Globus pallidus (tissue), 1 donor: Measurements from ENCODE around the gene MEIKIN.
"Not testable (repeated sequence)": the region's sequence is repeated elsewhere in the genome, so short reads cannot be mapped to it uniquely, and the experiment has no call there.

Experiments
- DNase-seq: peaks from one replicate; pipeline ENCODE4 v3.0.0-alpha.2; 2015; ENCODE audit warnings: low spot score

The MEIKIN gene

DNA sequence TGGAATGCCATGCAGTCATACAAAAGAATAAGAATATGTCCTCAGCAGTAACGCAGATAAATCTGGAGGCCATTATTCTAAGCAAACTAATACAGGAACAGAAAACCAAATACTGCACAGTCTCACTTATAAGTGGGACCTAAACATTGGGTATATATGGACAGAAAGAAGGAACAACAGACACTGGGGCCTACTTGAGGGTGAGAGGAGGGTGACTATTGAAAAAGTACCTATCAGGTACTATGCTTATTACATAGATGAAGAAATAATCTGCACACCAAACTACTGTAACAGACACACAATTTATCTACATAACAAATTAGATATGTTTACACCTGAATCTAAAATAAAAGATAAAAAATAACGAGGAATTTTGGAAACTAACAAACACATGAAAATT lies 38.8 kb downstream of the MEIKIN start:
- no peak for DNase-seq

- not testable (repeated sequence) for DNase-seq
These were observed 43.2 kb downstream of the MEIKIN start for GRCh38 chr5:131902266-131902665.

DNA sequence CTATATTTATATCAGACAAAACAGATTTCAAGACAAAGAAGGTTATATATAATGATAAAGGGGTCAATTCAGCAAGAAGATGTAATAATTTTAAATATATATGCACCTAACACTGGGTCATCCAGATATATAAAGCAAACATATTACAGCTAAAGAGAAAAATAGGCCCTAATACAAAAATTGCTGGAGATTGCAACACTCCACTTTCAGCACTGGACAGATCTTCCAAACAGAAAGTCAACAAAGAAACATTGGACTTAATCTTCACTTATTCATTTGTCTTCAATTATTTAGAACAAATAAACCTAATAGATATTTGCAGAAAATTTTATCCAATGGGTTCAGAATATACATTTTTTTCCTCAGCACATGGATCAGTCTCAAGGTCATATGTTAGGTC lies 45.8 kb downstream of the MEIKIN start:
- DNase-seq, result no peak

- DNase-seq, result no peak
These were observed 61.5 kb downstream of the MEIKIN start for GRCh38 chr5:131883984-131884383.

DNA sequence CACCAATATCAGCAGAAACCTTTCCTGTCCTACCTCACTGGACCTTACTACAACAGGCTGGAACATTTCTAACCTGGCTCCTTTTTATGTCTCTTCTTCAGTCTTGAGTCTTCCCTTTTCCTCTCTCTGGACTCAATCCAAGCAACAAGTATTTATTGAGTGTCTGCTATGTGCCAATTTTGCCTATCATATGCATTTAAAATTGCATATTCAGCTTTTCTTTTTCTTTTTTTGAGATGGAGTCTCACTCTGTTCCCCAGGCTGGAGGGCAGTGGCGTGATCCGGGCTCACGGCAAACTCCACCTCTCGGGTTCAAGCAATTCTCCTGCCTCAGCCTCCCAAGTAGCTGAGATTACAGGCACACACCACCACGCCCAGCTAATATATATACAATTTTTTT lies 65.8 kb downstream of the MEIKIN start:
- no peak for DNase-seq

DNA sequence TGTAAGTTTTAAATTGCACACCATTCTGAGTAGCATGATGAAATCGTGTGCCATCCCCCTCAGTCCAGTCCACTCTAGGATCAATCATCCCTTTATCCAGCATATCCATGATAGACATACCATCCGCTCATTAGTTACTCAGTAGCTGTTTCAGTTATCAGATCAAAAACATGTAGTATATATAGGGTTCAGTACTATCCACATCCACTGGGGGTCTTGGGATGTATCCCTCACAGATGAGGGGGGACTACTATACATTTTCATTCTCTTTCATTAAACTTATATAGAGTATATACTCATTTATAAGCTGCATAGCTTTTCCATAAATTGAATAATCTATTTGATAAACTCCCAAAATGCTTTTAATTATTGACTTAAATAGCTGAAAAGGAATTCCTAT lies 67.6 kb downstream of the MEIKIN start:
- DNase-seq, result no peak

GRCh38 chr5:131871251-131871650 lies 74.2 kb downstream of the MEIKIN start:
- DNase-seq, result not testable (repeated sequence)

DNA sequence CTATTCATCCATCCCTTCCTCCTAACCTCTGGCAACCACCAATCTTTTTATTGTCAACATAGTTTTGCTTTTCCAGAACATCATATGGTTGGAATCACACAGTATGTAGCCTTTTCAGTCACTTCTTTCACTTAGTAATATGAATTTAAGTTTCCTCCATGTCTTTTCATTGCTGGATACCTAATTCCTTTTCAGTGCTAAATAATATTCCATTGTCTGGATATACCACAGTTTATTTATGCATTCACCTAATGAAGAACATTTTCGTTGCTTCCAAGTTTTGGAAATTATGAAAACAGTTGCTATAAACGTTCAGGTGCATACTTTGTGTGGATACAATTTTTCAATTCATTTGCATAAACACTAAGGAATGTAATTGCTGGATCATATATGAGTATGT lies 77.9 kb downstream of the MEIKIN start:
- DNase-seq, result no peak

- no peak for DNase-seq
These were observed 81.8 kb downstream of the MEIKIN start for GRCh38 chr5:131863700-131864099.

GRCh38 chr5:131857388-131857787 lies 88.1 kb downstream of the MEIKIN start:
- no peak for DNase-seq

DNA sequence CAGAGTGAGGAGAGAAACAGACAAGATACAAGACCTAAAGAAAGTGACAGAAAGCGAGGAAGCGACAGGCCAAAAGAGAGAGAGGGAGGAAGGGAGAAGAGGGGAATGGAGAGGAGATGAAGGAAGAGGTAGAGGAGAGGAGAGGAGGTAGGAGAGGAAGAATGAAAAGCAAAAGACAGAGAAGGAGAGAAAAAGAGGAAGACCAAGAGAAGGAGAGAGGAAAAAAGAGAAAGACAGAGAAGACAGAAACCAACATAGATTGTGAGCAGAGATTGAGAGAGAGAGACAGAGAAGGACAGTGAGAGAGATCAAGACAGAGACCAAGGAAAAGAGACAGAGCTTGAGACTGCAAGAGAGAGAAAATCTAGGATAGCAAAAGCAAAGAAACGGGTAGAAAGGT lies 90.0 kb downstream of the MEIKIN start:
- DNase-seq, result no peak

- no peak for DNase-seq
These were observed 91.3 kb downstream of the MEIKIN start for GRCh38 chr5:131854134-131854533.

GRCh38 chr5:131848662-131849061 lies 96.8 kb downstream of the MEIKIN start:
- no peak for DNase-seq

- DNase-seq, result no peak
These were observed 98.9 kb downstream of the MEIKIN start for GRCh38 chr5:131846536-131846935.

DNA sequence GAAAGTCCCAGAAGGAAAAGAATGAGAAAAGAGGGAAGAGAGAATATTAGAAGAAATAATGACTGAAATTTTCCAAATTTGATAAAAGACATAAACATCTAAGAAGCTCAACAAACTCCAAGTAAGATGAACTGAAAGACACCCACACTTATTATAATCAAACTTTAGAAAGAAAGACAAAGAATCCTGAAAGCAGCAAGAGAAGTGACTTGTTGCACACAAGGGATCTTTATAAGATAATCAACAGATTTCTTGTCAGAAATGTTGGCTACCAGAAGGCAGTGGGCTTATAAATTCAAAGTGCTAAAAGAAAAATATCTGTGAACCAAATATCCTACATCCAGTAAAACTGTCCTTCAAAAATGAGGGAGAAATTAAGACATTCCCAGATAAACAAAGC lies 99.6 kb downstream of the MEIKIN start:
- DNase-seq, result no peak

DNA sequence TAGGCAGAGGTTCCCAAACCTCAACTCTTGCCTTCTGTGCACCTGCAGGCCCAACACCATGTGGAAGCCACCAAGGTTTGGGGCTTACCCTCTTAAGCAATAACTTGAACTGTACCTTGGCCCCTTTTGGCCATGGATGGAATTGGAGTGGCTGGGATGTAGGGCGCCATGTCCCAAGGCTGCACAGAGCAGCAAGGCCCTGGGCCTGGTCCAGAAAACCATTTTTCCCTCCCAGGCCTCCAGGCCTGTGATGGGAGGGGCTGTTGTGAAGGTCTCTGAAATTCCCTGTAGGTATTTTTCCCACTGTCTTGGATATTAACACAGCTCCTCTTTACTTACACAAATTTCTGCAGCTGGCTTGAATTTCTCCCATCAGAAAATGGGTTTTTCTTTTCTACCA lies 102.5 kb downstream of the MEIKIN start:
- DNase-seq, result not testable (repeated sequence)

DNA sequence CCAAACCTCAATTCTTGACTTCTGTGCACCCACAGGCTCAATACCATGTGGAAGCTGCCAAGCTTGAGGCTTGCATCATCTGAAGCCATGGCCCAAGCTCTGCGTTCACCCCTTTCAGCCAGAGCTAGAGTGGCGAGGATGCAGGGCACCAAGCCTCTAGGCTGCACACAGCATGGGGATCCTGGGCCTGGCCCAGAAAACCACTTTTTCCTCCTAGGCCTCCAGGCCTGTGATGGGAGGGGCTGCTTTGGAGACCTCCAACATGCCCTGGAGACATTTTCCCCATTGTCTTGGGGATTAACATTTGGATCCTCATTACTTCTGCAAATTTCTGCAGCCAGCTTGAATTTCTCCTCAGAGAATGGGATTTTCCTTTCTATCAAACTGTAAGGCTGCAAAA lies 112.8 kb downstream of the MEIKIN start:
- DNase-seq, result not testable (repeated sequence)

GRCh38 chr5:131825404-131826013 lies 120.0 kb downstream of the MEIKIN start:
- no peak for DNase-seq

- no peak for DNase-seq
These were observed 120.8 kb downstream of the MEIKIN start for GRCh38 chr5:131824631-131825030.

GRCh38 chr5:131821221-131821620 lies 124.2 kb downstream of the MEIKIN start:
- DNase-seq, result no peak

DNA sequence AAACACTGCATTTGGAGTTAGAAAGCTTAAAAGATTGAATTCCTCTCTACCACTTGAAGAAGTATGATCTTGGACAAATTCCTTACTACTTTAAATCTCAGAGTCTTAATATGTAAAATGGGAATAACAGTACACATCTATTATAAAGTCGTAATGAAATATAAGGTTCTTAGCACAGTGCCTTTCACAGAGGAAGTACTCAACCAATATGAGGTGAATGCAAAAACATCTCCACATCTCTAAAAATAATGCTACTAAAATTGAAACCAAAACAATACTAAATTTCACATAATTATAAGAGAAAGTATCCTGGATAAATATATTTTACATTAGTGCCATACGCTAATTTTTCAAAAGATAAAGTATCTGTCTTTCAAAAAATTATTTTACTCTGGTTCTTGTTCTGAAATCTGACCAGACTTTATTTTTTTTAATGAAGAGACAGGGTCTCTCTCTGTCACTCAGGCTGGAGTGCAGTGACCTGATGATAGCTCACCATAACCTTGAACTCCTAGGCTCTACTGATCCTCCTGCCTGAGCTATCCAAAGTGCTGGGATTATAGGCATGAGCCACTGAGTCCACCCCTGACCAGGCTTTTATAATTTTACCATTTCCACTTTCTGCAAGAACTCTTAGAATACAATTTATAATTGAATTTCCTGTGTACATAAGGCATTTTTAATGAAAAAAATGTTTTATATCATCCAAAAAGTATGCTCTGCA lies 127.3 kb downstream of the MEIKIN start:
- DNase-seq, result no peak

DNA sequence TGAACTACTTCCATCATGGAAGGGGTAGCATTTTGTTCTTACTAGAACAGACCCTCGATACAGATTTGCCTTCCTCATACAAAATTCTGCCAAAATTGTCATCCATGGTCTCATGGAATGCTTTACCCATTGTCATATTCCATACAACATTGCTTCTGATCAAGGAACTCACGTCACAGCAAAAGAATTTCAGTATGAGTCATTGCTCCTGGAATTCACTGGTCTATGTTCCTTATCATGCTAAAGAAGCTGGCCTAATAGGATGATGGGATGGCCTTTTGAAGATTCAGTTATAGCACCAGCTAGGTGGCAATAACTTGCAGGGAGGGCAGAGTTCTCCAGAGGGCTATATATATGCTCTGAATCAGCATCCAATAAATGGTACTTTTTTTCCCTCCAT lies 130.5 kb downstream of the MEIKIN start:
- DNase-seq, result no peak

DNA sequence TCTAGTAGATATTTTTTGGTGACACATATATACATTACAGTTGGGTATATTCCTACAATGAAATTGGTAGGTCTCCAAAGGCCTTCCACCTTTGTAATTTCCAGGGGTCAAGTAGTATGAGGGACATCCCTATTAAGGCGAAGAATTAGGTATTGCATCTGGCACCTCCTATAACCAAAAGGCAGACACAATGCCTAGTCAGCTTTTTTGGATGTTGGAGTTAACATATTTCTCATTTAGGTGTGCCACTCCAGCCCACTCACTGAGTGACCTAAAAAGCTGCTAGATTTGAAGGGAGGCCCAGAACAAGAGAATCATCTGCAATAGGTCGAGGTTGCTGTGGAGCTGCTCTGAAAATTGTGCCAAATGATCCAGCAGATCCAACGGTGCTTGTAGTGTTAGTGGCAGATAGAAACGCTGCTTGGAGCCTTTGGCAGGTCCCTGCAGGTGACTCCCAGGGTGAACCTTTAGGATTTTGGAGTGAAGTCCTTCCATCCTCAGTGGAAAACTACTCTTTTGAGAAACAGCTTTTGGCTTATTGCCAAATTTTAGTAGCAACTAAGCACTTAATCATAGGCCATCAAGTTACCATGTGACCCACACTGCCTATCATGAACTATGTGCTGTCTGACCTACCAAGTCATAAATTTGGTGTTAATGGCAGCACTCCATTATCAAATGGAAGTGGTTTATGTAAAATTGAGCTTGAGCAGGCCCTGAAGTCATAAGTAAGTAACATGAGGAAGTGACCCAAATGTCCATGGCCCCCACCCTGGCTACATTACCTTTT lies 132.9 kb downstream of the MEIKIN start:
- no peak for DNase-seq
